ENCODE results near the gene EFR3B.
"Not testable (repeated sequence)": the region's sequence is repeated elsewhere in the genome, so short reads cannot be mapped to it uniquely, and the experiment has no call there.

The EFR3B gene

DNA sequence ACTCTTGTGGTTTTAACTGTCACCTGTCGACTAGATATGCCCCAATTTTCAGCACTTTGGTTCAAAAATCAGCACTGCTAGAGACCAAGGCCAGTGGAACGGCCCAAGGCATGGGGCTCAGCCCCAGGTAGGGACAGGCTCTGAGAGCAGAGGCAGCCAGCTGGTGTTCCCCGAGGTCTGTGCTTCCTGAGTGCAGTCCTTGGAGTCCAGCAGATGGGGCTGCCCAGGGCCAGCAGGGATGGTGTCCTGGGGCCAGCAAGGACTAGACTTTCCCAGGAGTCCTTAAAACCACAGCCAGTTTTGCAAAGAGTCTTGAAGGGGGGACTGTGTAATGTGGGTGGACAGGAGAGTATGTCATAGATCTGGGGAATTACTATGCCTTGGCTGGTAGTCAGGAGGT, 70.2 kb downstream of the EFR3B start:
- no peak for DNase-seq

DNA sequence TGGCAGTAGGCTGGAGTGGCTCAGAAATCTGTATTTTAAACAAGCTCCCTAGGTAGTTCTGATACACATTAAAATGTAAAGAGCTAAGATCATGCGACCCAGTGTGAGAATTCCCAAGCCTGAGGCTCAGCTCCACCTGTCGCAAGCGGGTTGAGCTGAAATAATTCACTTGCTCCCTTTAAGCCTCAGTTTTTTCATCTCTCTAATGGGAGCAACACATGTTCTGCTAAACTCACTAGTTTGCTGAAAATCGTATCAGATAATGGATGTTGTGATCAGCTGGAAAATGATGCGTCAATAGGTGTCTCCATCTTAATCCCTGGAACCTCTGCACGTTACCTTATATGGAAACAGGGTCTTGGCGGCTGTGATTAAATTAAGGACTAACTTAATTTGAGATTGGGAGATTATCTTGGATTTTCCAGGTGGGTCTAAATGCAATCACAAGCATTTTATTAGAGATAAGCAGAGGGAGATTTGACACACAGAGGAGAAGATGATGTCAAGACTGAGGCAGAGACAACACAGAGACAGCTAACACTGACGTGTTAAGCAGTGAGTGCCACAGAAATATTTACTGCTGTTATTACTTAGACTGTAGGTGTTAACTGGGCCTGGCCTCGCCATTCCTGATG, 73.5 kb downstream of the EFR3B start:
- DNase-seq: no peak

DNA sequence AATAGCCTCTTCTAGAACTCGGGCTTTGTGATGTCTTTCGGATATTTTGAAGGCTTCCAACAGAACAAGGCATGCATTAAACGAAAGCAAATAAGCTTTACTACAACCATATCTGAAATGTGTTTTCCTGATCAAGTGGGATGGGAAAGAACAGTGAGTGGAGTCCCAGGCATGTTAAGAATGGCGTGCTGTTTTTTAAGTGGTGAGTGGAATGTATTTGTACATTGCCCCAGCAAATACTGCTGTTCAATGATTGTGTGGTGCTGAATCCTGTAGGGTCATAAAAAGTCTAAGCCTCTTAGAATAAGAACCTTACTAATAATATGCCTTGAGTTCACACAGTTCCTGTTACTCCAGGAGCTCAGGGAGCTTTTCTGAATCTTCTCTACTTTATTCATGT, 74.0 kb downstream of the EFR3B start:
- no peak for DNase-seq

DNA sequence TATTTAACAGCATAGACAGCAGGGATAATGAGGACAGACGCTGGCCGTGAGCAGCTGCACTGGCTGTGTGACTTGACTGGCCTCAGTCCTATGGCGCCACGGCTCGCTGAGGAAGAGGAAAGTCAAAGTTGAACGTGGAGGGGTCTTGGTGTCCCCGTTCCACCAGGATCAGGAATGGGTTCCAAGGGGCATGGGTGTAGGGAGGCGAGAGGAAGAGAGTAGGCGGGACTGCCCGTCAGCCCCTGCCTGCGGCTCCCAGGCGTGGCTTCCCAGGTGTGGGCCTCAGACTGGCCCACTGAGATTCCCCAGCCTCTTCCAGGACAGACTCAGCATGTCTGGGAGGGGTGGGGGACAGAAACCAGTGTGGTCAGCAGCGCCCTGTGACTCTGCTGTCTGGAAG, 75.1 kb downstream of the EFR3B start:
- no peak for DNase-seq

DNA sequence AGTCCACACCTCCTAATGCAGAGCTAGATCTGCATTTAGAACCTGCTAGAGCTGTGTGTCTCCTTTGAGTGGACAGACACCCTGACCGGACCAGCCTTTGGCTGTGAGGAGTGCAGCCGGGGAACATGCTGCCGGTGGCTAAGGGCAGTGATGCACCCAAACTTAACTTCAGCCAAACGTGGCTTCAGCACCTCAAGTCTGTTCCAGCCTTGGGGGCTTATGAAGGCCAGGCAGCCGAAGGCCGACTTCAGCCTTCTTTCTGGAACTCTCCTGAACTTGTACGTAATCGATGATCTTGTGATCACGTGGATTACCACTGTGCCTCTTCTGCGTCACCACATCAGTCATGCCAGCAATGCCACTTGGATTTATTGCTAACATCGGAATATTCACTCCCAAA, 77.4 kb downstream of the EFR3B start:
- DNase-seq: no peak

DNA sequence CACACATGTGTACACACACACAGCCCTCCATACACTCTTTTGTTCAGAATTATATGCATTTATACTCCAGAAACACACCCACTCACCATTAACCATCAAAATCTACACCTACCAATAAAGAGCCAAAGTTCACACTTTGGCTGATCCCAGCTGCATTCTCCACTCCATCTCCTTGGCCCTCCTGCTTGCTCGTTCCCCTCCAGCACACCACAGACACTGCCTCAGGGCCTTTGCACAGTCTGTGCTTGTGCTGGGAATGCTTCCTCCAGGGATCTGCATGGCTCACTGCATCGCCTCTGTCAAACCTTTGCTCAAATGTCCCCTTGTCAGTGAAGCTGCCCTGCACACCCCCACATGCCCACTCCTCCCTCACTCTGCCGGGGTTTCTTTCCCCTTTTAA, 80.5 kb downstream of the EFR3B start:
- no peak for DNase-seq

DNA sequence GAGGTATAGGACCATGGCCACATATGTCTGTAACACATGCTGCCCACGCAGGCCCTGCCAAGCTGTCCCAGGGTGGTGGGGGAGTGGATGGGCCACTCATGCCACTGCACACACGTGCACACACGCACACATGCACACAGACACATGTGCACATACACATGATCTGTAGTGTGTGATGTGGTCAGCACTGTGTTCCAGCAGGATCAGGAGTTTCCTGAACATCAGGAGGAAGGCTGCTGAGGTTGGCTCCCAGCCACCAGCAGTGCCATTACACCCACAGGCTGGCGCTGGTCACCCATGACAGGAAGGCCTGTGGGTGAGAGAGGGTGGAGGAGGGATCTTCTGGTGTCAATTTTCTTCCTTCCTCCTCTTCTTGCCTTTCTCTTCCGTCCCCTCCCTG, 81.8 kb downstream of the EFR3B start:
- no peak for DNase-seq

DNA sequence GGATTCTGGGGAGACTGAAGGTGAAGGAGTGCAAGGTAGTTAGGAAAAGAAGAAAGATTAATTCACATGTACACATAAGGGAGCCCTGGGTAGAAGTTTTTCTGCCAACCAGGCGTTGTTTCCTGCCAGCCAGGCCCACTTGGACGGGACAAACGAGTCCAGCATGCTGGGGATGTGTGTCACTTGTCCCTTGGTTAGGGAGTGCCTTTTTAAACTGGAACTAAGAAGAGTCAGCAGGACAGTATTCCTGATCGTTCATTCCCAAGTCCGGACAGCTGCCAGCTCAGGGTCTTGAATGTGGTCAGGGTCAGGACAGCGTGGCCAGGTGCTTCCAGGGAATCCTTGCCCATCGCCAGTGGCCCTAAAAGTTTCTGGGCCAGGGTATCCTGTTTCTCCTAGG, 83.3 kb downstream of the EFR3B start:
- no peak for DNase-seq

DNA sequence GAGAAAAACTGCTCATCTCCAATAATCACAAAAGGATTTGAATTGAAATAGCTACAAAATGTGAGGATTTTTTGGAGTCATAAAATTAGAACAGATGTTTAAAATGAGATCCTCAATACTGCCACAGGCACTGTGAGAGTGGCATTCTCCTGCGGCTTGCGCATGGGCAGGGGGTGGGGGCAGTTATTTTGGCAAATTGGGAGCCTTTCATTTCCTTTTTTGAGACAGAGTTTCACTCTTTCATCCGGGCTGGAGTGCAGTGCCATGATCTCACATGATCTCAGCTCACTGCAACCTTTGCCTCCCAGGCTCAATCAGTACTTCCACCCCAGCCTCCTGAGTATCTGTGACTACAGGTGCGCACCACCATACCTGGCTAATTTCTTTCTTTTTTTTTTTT, 84.1 kb downstream of the EFR3B start:
- no peak for DNase-seq

DNA sequence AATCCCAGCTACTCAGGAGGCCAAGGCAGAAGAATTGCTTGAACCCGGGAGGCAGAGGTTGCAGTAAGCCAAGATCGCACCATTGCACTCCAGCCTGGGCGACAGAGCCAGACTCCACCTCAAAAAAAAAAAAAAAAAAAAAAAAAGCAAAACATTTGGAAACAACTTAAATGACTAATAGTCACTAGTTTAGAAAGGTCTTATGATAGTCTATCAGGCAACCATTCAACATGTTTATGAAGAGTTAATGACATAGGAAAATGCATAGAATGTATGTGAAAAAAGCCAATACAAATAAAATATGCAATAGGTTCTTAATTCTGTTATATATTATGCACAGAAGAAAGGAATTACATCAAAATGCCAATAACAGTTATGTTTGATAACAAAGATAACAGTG, 85.2 kb downstream of the EFR3B start:
- DNase-seq: not testable (repeated sequence)

DNA sequence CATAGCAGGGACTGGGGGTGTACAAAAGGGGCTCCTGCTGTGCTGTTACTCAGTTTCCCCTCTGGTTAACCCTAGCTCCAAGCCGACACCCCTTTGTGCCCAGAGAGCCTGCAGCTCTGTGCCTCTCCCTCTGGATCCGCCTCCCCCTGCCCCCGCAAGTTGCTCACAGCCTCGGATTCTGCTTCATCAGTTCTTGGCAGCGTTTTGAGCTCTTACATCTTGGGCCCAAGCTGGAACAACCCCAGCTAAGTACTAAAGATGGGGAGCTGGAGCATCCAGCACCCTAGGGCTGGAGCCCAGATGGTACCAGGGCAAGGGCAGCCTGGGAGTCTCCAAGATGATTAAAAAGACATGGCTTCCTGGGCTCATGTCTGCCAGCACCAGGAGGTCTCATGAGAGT, 85.8 kb downstream of the EFR3B start:
- DNase-seq: no peak

DNA sequence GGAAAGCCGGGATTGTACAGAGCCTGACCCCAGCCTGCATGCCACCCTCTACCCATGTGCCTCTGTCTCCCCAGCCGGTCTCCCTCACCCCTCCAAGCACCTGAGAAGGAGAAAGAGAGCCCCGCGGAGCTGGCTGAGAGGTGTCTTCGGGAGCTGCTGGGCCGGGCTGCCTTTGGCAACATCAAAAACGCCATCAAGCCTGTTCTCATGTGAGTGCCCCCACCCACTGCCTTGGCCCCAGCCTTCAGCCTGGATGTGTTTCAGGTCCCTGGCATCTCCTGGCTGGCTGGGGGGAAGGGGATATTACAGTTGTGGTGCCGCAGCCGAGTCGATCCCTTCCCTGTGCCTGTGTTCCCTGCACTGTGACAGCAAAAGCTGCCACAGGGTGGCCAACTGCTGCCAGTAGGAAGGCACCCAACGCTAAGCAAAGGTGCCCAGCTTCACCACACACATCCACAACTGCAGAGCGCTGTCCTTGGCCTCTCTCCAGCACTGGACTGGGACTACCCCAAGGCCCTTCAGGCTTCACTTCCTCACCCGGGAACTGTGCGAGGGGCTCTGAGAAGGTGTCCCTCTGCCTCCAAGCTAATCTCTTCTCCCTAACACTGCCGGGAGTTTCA, 88.1 kb downstream of the EFR3B start:
- no peak for DNase-seq

DNA sequence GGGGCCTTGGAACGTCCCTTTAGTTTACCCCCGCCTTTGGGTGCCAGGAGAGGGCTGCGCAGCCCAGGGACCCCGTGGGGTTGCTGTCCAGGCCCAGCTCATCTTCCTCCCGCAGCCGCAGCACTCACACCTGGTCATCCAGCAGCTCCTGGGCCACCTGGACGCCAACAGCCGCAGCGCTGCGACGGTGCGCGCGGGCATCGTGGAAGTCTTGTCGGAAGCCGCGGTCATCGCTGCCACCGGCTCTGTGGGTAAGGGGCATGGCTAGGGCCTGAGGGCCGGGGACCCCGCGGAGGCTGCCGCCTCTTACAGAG, 89.3 kb downstream of the EFR3B start:
- DNase-seq: no peak

DNA sequence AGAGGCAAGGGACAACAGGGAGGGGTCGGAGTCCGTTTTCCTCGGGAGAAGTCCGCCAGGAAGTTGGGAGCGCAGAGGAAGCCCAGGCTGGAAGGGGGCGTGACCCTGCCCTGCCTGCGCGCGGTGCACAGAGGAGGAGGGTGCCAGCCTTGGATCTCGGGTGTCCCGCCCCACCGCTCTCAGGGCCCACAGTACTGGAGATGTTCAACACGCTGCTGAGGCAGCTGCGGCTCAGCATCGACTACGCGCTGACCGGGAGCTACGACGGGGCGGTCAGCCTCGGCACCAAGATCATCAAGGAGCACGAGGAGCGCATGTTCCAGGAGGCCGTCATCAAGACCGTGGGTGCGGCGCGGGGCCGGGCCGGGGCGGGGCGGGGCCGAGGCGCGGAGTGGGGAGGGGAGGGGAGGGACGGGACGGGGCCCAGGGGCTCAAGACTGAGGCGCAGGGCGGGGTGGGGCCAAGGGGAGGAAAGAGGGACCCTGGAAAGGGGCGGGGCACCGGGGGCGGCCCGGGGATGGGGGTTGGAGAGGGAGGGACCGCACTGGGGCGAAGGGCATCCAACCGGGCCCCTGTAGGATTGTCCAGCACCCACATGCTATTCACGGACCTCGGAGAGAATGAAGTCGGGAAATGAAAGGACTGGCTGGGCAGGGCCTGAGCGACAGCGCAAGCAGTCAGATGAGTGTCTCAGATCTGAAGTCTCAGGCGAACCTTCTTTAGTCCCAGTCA, 89.9 kb downstream of the EFR3B start:
- peak; percentile 41 for DNase-seq

DNA sequence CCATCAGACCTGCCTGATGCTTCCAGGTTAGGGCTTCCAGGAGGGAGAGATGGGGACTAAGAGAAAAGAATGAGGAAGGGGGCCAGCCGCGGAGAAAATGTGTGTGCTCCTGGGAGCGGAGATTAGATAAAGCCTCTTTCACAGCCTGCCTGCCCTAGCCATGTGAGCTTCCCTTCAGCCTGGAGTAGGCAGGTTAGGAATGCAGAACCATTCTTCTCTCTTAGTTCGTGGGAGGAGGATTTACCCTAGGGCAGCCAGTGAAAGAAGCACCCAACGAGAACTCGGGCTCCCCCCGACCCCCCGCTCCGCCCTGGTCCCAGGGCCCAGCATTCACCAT, 90.4 kb downstream of the EFR3B start:
- no peak for DNase-seq

DNA sequence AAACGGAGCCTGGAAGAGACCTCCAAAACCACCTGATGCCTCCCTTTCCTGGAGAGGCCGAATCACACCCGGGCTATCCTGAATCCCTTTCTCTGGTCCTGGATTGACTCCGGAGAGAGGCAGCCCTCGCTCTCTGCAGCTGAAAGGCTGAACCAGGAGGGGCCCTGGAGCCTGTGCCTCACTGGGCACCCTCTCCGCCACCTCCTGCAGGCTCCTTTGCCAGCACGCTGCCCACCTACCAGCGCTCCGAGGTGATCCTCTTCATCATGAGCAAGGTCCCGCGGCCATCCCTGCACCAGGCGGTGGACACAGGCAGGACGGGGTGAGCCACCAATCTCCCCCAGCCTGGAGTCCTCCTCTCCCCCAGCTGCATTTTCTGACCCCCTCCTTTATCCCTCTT, 90.8 kb downstream of the EFR3B start:
- no peak for DNase-seq

DNA sequence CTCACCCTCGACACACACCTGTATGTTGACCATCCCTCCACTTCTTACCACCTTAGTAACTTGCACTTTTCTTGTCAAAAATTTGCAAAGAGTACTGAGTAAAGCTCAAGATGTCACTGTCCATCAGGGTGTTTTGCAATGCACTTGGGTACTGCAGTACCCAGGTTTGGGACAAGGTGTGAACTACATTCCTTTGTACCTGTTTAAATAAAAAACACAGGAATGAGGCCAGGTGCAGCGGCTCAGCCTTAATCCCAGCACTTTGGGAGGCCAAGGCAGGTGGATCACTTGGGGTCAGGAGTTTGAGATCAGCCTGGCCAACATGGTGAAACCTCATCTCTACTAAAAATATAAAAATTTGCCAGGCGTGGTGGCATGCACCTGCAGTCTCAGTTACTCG, 98.7 kb downstream of the EFR3B start:
- not testable (repeated sequence) for DNase-seq

DNA sequence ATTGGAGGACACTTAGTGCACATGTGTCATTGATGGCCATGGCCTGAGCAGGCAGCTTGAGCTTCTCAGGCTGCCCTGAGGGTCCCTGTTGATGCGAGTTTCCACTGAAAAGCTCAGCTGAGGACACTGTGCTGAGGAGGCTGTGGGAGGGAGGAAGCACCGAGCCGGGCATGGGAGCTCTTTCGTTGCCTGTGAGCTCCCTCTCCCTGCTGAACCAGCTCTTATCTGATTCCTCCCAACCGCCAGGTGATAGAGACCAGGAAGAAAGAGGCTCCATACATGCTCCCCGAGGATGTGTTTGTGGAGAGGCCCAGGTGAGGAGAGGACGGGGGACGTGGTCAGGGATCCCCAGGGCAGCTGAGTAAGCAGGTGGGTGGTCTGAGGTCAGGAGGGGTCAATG, 99.2 kb downstream of the EFR3B start:
- no peak for DNase-seq

DNA sequence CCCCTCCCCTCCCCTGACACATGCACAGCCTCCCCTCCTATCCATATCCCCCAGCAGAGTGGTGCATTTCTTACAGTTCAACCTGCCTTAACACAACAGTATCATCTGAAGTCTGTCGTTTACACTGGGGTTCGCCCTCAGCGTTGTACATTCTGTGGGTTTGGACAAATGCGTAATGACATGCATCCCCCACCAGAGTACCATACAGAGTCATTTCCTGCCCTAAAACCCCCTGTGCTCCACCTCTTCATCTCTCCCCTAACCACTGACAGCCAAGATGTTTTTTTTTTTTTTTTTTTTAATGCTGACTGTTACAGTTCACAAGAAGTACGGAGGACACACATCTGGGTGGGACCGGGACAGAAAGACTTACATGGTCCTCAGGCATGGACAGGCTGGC, 103.9 kb downstream of the EFR3B start:
- no peak for DNase-seq

DNA sequence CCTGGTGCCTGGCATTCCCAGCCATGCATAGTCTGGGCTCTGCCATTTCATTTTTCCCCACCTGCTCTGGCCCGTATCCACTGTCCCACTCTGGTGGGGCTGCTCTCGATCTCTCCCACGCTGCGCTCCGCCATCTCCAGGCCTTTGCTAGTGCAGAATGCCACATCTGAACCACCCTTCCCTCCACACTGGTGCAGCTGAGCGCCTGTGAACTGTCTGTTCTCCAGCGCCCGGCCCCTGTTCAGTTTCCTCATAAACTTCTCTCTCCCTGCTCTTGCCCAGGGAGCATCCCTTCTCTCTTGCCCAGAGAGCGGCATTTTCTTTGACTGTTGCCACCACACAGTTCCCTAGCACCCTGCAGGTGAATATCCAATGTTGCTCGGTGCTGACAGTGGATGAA, 105.0 kb downstream of the EFR3B start:
- no peak for DNase-seq

DNA sequence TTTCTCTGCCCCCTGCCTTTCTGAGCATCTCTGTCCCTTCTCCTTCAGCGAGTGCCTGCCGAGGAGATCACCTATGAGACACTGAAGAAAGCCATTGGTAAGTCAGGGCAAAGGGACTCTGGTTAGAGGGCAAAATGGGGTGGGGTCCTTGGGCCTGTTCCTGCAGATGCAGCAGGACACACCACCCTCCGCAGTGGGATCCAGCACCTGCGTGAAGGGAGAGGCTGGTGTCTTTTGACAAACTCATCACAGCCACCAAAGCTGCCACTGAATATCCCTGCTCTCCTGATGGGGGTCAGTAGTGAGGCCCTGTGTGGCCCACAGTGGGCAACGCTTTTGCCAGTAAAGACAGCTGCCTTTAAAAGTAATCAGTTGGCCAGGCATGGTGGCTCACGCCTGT, 107.8 kb downstream of the EFR3B start:
- DNase-seq: no peak

DNA sequence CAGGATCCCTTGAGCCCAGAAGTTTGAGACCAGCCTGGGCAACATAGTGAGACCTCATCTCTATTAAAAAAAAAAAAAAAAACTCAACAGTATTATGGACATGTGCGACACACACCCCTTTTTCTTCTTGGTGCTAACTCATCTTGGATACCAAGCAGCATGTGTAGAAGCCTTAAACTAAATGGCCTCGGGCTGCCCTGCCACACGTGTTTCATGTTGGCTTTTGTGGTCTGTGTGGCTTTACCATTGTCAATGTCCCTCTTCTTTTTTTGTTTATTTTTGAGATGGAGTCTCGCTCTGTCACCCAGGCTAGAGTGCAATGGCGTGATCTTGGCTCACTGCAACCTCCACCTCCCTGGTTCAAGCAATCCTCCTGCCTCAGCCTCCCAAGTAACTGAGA, 109.1 kb downstream of the EFR3B start:
- not testable (repeated sequence) for DNase-seq

DNA sequence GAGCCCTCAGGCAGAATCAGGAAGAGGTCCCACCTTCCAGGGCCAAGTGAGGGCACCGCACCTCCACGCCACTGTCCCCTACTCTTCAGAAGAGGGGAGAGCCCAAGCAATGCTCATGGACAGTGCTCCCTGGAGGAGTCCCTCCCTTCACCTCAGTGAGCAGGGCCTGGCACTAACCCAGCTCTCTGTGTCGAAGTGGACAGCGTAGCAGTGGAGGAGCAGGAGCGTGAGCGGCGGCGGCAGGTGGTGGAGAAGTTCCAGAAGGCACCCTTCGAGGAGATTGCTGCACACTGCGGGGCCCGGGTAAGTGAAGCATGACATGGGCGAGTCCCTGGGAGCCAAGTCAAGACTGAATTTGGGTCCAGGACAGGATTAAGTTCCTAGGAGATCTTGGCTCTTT, 109.8 kb downstream of the EFR3B start:
- no peak for DNase-seq

DNA sequence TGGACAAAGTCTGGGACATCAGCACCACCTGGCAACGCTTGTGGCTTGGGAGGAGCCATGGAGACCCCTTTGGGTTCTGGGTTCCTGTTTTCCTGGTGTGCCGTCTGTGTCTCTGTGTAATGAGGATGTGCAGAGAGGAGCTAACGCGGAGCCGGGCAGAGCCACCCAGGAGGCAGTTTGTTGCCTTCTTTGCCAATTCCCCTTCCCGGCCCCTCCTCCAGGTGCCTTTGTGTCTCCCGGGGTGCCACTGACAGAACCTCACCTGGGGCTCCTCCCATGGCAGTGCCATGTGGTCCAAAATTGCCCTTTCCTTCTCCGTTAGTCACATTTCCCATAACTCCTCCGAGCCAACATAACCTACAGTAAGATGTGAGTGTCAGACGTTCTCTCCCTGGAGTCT, 113.5 kb downstream of the EFR3B start:
- DNase-seq: no peak

Data from left hindlimb (tissue), 1 donor.